ENCODE data around the gene SHISA6.

DNA sequence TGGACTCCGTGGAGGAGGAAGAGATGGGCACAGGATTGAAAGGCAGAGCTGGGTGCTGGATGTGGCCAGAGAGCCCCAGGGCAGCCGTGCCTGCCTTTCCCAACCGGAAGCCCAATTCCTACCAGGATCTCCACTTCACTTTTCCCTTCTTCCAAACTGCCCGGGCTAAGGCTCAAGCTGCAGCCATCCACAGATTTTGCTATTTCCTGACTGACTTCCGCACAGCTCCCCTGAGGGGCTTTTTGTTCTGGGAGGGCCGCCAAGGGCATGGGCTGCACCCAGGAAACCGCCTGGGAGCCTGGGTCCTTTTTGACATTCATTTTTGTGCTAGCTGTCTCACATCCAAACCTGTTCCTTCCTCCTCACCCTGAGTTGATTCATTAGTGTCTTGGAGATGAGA is 4.2 kb downstream of the SHISA6 start:
- TF ChIP-seq POLR2AphosphoS5 (IDR thresholded peaks at IDR 0.05; ENCODE audit: low read depth, low read length), result no peak
- TF ChIP-seq, protein P1, sequence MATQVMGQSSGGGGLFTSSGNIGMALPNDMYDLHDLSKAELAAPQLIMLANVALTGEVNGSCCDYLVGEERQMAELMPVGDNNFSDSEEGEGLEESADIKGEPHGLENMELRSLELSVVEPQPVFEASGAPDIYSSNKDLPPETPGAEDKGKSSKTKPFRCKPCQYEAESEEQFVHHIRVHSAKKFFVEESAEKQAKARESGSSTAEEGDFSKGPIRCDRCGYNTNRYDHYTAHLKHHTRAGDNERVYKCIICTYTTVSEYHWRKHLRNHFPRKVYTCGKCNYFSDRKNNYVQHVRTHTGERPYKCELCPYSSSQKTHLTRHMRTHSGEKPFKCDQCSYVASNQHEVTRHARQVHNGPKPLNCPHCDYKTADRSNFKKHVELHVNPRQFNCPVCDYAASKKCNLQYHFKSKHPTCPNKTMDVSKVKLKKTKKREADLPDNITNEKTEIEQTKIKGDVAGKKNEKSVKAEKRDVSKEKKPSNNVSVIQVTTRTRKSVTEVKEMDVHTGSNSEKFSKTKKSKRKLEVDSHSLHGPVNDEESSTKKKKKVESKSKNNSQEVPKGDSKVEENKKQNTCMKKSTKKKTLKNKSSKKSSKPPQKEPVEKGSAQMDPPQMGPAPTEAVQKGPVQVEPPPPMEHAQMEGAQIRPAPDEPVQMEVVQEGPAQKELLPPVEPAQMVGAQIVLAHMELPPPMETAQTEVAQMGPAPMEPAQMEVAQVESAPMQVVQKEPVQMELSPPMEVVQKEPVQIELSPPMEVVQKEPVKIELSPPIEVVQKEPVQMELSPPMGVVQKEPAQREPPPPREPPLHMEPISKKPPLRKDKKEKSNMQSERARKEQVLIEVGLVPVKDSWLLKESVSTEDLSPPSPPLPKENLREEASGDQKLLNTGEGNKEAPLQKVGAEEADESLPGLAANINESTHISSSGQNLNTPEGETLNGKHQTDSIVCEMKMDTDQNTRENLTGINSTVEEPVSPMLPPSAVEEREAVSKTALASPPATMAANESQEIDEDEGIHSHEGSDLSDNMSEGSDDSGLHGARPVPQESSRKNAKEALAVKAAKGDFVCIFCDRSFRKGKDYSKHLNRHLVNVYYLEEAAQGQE (IDR thresholded peaks at IDR 0.05; ENCODE audit: insufficient read depth in 1 of 2, low read depth in 2 of 2, low read length in 2 of 2), result no peak

Data from PFSK-1 (cell line).